GM23338 (cell line): ENCODE data around the gene SNAI1. TPM values are rescaled to one million over a fixed set of nuclear protein-coding genes. Genes with fewer than 3 reads are reported as not detected.

Source experiments
- ATAC-seq: fragments of 200-7000 bp; cut with Tn5 transposase; 3 replicates; pipeline ENCODE4 v1.9.1; 2020
- DNase-seq: peaks from one replicate; pipeline ENCODE4 v3.0.0-alpha.2; 2015; ENCODE audit warnings: low spot score
- H2AFZ ChIP-seq: fragments of 200-600 bp; sonication (generic); 2 replicates; pipeline ENCODE4 v1.8.0; 2016; ENCODE audit warnings: antibody characterized with exemption, mild to moderate bottlenecking, moderate library complexity
- H3F3A ChIP-seq: fragments of 200-600 bp; sonication (generic); replicated peaks from 2 replicates; pipeline ENCODE4 v1.8.0; 2017; ENCODE audit warnings: antibody characterized with exemption, mixed run types, low read depth
- H3K27ac ChIP-seq: fragments of 200-600 bp; sonication (generic); 2 replicates; pipeline ENCODE4 v1.6.1; 2016; ENCODE audit warnings: low read depth
- H3K27me3 ChIP-seq: fragments of 200-600 bp; sonication (generic); 2 replicates; pipeline ENCODE4 v1.8.0; 2016; ENCODE audit warnings: mild to moderate bottlenecking, mixed run types, moderate library complexity; ENCODE audit not compliant: insufficient read depth
- H3K36me3 ChIP-seq: fragments of 200-600 bp; sonication (generic); 2 replicates; pipeline ENCODE4 v1.8.0; 2016; ENCODE audit warnings: mild to moderate bottlenecking; ENCODE audit not compliant: insufficient read depth
- H3K4me1 ChIP-seq: fragments of 200-600 bp; sonication (generic); 2 replicates; pipeline ENCODE4 v1.8.0; 2016; ENCODE audit warnings: mild to moderate bottlenecking, moderate library complexity; ENCODE audit not compliant: insufficient read depth
- H3K4me2 ChIP-seq: fragments of 200-600 bp; sonication (generic); 2 replicates; pipeline ENCODE4 v1.7.1; 2017; ENCODE audit warnings: mixed run types
- H3K4me3 ChIP-seq: fragments of 200-600 bp; sonication (generic); 2 replicates; pipeline ENCODE4 v1.6.1; 2016; ENCODE audit warnings: mixed run types
- H3K79me2 ChIP-seq: fragments of 200-600 bp; sonication (generic); replicated peaks from 2 replicates; pipeline ENCODE4 v1.8.0; 2017; ENCODE audit warnings: mild to moderate bottlenecking; ENCODE audit not compliant: insufficient read depth
- H3K9me2 ChIP-seq: fragments of 200-600 bp; sonication (generic); 2 replicates; pipeline ENCODE4 v1.8.0; 2017; ENCODE audit not compliant: insufficient read depth
- H4K20me1 ChIP-seq: fragments of 200-600 bp; sonication (generic); replicated peaks from 2 replicates; pipeline ENCODE4 v1.8.0; 2017; ENCODE audit warnings: mild to moderate bottlenecking; ENCODE audit not compliant: insufficient read depth
- H3K27ac Mint-ChIP-seq: 2 replicates; pipeline ENCODE4 v1.8.0; 2020; ENCODE audit warnings: inconsistent platforms, mild to moderate bottlenecking, moderate library complexity, mixed read lengths
- H3K27me3 Mint-ChIP-seq: 3 replicates; pipeline ENCODE4 v1.8.0; 2022; ENCODE audit warnings: low read depth, mild to moderate bottlenecking, moderate library complexity, mixed read lengths, inconsistent platforms; ENCODE audit not compliant: insufficient read depth, poor library complexity
- H3K36me3 Mint-ChIP-seq: 3 replicates; pipeline ENCODE4 v1.8.0; 2021; ENCODE audit warnings: low read depth, mild to moderate bottlenecking, inconsistent platforms, moderate library complexity, mixed read lengths
- H3K4me1 Mint-ChIP-seq: 3 replicates; pipeline ENCODE4 v1.8.0; 2020; ENCODE audit warnings: mild to moderate bottlenecking, inconsistent platforms, mixed read lengths
- H3K4me3 Mint-ChIP-seq: 3 replicates; pipeline ENCODE4 v1.8.0; 2021; ENCODE audit warnings: moderate library complexity, mild to moderate bottlenecking, inconsistent platforms, mixed read lengths
- H3K9me3 Mint-ChIP-seq: 3 replicates; pipeline ENCODE4 v1.8.0; 2020; ENCODE audit warnings: moderate library complexity, mild to moderate bottlenecking, inconsistent platforms, mixed read lengths
- EZH2 ChIP-seq: fragments of 200-600 bp; sonication (generic); IDR thresholded peaks from one replicate; pipeline ENCODE4 v1.8.0; 2017; ENCODE audit warnings: antibody characterized with exemption, mild to moderate bottlenecking, low read depth; ENCODE audit not compliant: unreplicated experiment
- EZH2phosphoT487 ChIP-seq: fragments of 200-600 bp; sonication (generic); IDR thresholded peaks from one replicate; pipeline ENCODE4 v1.8.1; 2018; ENCODE audit warnings: antibody characterized with exemption; ENCODE audit not compliant: unreplicated experiment
- JUNB ChIP-seq: IDR thresholded peaks from one replicate; pipeline ENCODE4 v1.6.1; 2016; ENCODE audit warnings: antibody characterized with exemption; ENCODE audit not compliant: unreplicated experiment
- NANOG ChIP-seq: IDR thresholded peaks from 2 replicates; pipeline ENCODE4 v1.6.1; 2016; ENCODE audit warnings: antibody characterized with exemption, borderline replicate concordance
- STAT1 ChIP-seq: IDR thresholded peaks from one replicate; pipeline ENCODE4 v1.6.1; 2016; ENCODE audit warnings: antibody characterized with exemption; ENCODE audit not compliant: unreplicated experiment
- ZNF114 ChIP-seq: fragments of 250-450 bp; sonication (Bioruptor Pico); IDR thresholded peaks from 2 replicates; pipeline ENCODE4 v1.5.0; 2020; ENCODE audit warnings: mild to moderate bottlenecking, moderate library complexity
- ZNF331 ChIP-seq: fragments of 250-450 bp; sonication (Bioruptor Pico); IDR thresholded peaks from 2 replicates; pipeline ENCODE4 v1.5.0; 2020; ENCODE audit warnings: low read depth, mild to moderate bottlenecking, moderate library complexity
- polyA plus RNA-seq: library from polyadenylated mRNA; unstranded; fragments of >200 nt; fragmentation: Nextera tagmentation; extraction: Ambion mirVana; gene quantifications from 2 replicates; pipeline ENCODE4 v1.2.1, GENCODE V29; 2016
- total RNA-seq: library from RNA; depleted of rRNA; stranded (reverse); fragments of >200 nt; shearing (Covaris generic); gene quantifications from 2 replicates; pipeline ENCODE4 v1.2.3, GENCODE V29; 2014
- TF ChIP-seq, protein P1 (sequence below), 2 experiments: fragments of 200-600 bp in 1 of 2; sonication (generic) in 1 of 2; conservative IDR thresholded peaks; 2 replicates each; pipeline versions ENCODE4 v1.5.1 to v1.6.1; 2016 to 2017; ENCODE audit warnings: antibody characterized with exemption in 2 of 2, low read depth in 2 of 2, mild to moderate bottlenecking in 2 of 2, moderate library complexity in 1 of 2
- TF ChIP-seq, protein P2 (sequence below): IDR thresholded peaks from 2 replicates; pipeline ENCODE4 v1.6.1; 2016; ENCODE audit warnings: antibody characterized with exemption
- TF ChIP-seq, protein P3 (sequence below): IDR thresholded peaks from one replicate; pipeline ENCODE4 v1.6.1; 2018; ENCODE audit warnings: antibody characterized with exemption; ENCODE audit not compliant: unreplicated experiment

The SNAI1 gene
- total and polyA plus RNA-seq, 2 experiments from 2014 or later, result 4.2 to 8.4 TPM

DNA sequence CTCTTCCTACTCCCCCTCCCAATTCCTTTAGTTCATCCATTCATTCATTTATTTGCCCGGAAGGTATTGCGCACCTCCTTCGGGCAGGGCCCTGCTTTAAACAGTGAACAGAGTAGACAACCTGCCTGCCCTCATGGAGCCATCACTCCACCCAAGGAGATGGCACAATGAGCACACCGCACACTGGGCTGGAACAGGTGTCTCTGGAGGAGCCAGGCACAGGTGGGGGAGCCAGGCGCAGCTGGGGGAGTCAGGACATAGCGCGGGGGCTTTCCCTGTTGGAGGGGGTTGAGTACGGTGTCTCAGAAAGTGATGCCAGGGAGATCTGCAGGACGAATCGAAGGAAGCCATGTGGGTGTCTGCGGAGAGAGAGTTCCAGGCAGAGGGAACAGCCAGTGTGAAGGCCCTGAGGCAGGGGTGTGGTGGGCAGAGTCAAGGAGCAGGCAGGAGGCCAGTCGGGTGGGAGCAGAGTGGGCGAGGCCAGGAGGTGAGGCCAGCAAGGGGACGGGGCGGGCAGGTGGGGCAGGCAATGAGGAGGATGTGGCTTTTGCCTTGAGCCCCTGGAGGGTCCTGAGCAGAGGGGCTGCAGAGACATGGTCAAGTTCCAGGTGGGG is 46.4 kb downstream of the SNAI1 start:
- Mint-ChIP-seq H3K36me3 (no peaks in the 10 kb centered on the region), H3K4me3 (no peak overlapping the region), H3K4me1 (peaks cover 4% of the 10 kb centered on the region), H3K9me3 (no peaks in the 10 kb centered on the region; the same call in 2 of the 3 replicates), H3K27ac (no peak overlapping the region; the same call in 1 of the 2 replicates), H3K27me3 (peaks cover 10% of the 10 kb centered on the region)
- H3K79me2 ChIP-seq, result no peaks in the 10 kb centered on the region
- ATAC-seq, result no peak
- no peak for DNase-seq
- no peak overlapping the region for H3K27ac ChIP-seq
- TF ChIP-seq ZNF114 (CRISPR knock-in tag), result no peak
- TF ChIP-seq JUNB, result no peak
- TF ChIP-seq EZH2, result no peak
- no peak for TF ChIP-seq ZNF331
- TF ChIP-seq NANOG, result no peak
- TF ChIP-seq, protein P1, sequence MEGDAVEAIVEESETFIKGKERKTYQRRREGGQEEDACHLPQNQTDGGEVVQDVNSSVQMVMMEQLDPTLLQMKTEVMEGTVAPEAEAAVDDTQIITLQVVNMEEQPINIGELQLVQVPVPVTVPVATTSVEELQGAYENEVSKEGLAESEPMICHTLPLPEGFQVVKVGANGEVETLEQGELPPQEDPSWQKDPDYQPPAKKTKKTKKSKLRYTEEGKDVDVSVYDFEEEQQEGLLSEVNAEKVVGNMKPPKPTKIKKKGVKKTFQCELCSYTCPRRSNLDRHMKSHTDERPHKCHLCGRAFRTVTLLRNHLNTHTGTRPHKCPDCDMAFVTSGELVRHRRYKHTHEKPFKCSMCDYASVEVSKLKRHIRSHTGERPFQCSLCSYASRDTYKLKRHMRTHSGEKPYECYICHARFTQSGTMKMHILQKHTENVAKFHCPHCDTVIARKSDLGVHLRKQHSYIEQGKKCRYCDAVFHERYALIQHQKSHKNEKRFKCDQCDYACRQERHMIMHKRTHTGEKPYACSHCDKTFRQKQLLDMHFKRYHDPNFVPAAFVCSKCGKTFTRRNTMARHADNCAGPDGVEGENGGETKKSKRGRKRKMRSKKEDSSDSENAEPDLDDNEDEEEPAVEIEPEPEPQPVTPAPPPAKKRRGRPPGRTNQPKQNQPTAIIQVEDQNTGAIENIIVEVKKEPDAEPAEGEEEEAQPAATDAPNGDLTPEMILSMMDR (conservative IDR thresholded peaks at IDR 0.05; ENCODE audit: low read depth in 2 of 2), result no peak
- TF ChIP-seq, protein P2, sequence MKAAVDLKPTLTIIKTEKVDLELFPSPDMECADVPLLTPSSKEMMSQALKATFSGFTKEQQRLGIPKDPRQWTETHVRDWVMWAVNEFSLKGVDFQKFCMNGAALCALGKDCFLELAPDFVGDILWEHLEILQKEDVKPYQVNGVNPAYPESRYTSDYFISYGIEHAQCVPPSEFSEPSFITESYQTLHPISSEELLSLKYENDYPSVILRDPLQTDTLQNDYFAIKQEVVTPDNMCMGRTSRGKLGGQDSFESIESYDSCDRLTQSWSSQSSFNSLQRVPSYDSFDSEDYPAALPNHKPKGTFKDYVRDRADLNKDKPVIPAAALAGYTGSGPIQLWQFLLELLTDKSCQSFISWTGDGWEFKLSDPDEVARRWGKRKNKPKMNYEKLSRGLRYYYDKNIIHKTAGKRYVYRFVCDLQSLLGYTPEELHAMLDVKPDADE, result no peak
- TF ChIP-seq EZH2phosphoT487, result no peak
- TF ChIP-seq, protein P3, sequence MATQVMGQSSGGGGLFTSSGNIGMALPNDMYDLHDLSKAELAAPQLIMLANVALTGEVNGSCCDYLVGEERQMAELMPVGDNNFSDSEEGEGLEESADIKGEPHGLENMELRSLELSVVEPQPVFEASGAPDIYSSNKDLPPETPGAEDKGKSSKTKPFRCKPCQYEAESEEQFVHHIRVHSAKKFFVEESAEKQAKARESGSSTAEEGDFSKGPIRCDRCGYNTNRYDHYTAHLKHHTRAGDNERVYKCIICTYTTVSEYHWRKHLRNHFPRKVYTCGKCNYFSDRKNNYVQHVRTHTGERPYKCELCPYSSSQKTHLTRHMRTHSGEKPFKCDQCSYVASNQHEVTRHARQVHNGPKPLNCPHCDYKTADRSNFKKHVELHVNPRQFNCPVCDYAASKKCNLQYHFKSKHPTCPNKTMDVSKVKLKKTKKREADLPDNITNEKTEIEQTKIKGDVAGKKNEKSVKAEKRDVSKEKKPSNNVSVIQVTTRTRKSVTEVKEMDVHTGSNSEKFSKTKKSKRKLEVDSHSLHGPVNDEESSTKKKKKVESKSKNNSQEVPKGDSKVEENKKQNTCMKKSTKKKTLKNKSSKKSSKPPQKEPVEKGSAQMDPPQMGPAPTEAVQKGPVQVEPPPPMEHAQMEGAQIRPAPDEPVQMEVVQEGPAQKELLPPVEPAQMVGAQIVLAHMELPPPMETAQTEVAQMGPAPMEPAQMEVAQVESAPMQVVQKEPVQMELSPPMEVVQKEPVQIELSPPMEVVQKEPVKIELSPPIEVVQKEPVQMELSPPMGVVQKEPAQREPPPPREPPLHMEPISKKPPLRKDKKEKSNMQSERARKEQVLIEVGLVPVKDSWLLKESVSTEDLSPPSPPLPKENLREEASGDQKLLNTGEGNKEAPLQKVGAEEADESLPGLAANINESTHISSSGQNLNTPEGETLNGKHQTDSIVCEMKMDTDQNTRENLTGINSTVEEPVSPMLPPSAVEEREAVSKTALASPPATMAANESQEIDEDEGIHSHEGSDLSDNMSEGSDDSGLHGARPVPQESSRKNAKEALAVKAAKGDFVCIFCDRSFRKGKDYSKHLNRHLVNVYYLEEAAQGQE, result no peak
- TF ChIP-seq STAT1, result no peak
- no peaks in the 10 kb centered on the region for H3K36me3 ChIP-seq
- H4K20me1 ChIP-seq, result no peaks in the 10 kb centered on the region
- H3K4me1 ChIP-seq, result no peaks in the 10 kb centered on the region
- peak overlapping the region; percentile 18; the same call in 1 of the 2 replicates for H2AFZ ChIP-seq
- no peaks in the 10 kb centered on the region for H3K9me2 ChIP-seq
- no peaks in the 10 kb centered on the region for H3F3A ChIP-seq
- H3K4me2 ChIP-seq, result no peak overlapping the region
- no peak overlapping the region for H3K4me3 ChIP-seq
- H3K27me3 ChIP-seq, result no peaks in the 10 kb centered on the region
